Endothelial cell of umbilical vein (primary cell): ENCODE data around the gene MCM9. TPM values are rescaled to one million over a fixed set of nuclear protein-coding genes. Genes with fewer than 3 reads are reported as not detected.

Experiments
- BruUV-seq: library from RNA; stranded (reverse); fragments of 400-500 nt; replicated peaks from 2 replicates; lab custom pipeline; 2021; lab: Mats Ljungman, UMichigan
- CTCF ChIA-PET: fragments of 300-600, 350-600 bp; sonication (Branson Sonifier 250); formaldehyde crosslinking; loops from one replicate; lab custom pipeline; 2021; ENCODE audit warnings: antibody characterized with exemption, inconsistent platforms; lab: Charles Lee
- POLR2A ChIA-PET: fragments of 300-600, 350-600 bp; sonication (Branson Sonifier 250); formaldehyde crosslinking; loops from one replicate; lab custom pipeline; 2021; ENCODE audit warnings: antibody characterized with exemption, inconsistent platforms; lab: Charles Lee
- DNase-seq: peaks from one replicate; pipeline ENCODE4 v3.0.0-alpha.2; 2011; ENCODE audit warnings: low read depth, low spot score
- FAIRE-seq: peaks from 2 replicates; lab custom pipeline; 2011; peaks lifted over from hg19 to GRCh38; lab: Jason Lieb, UNC
- H2AFZ ChIP-seq: 2 replicates; pipeline ENCODE4 v1.6.0; 2012; ENCODE audit warnings: low read depth, low read length, control low read depth, inconsistent platforms
- H3K27ac ChIP-seq: 2 replicates; pipeline ENCODE4 v1.5.1; 2011; ENCODE audit warnings: low read depth, mild to moderate bottlenecking, control low read depth, low read length, moderate library complexity; ENCODE audit not compliant: insufficient read depth
- H3K27me3 ChIP-seq, 2 experiments: 2 replicates each; pipeline versions ENCODE4 v1.6.0 to v1.6.1; 2011; ENCODE audit warnings: low read length in 2 of 2, mixed read lengths in 1 of 2; ENCODE audit not compliant: control insufficient read depth in 2 of 2, insufficient read depth in 2 of 2
- H3K36me3 ChIP-seq, 2 experiments: 2 replicates in 1 of 2; 3 replicates in 1 of 2; pipeline ENCODE4 v1.5.1; 2011; ENCODE audit warnings: low read length in 2 of 2, mild to moderate bottlenecking in 1 of 2, moderate library complexity in 1 of 2; ENCODE audit not compliant: control insufficient read depth in 2 of 2, insufficient read depth in 2 of 2; ENCODE audit errors: extremely low read depth in 1 of 2
- H3K4me1 ChIP-seq: 3 replicates; pipeline ENCODE4 v1.5.1; 2011; ENCODE audit warnings: mild to moderate bottlenecking, low read length; ENCODE audit not compliant: control insufficient read depth, insufficient read depth; ENCODE audit errors: extremely low read depth
- H3K4me2 ChIP-seq: 2 replicates; pipeline ENCODE4 v1.6.1; 2011; ENCODE audit warnings: low read length, control low read depth, mixed read lengths; ENCODE audit not compliant: insufficient read depth
- H3K4me3 ChIP-seq, 3 experiments: fragments of 200-600 bp in 1 of 3; sonication (generic), shearing (Covaris generic) in 1 of 3; replicated peaks in 1 of 3; 2 replicates each; pipeline ENCODE4 v1.5.1; 2011 to 2016; ENCODE audit warnings: control low read depth in 3 of 3, low read length in 3 of 3, mild to moderate bottlenecking in 2 of 3, inconsistent platforms in 1 of 3, low read depth in 1 of 3, moderate library complexity in 1 of 3; ENCODE audit not compliant: insufficient read depth in 1 of 3
- H3K79me2 ChIP-seq: 2 replicates; pipeline ENCODE4 v1.6.0; 2012; ENCODE audit warnings: low read length, inconsistent platforms; ENCODE audit not compliant: control insufficient read depth, insufficient read depth
- H3K9ac ChIP-seq: replicated peaks from 2 replicates; pipeline ENCODE3; 2011; ENCODE audit warnings: low read length, control low read depth; ENCODE audit not compliant: insufficient read depth; ENCODE audit errors: extremely low read depth
- H3K9me1 ChIP-seq: replicated peaks from 3 replicates; pipeline ENCODE4 v1.6.0; 2011; ENCODE audit warnings: mild to moderate bottlenecking, low read length; ENCODE audit not compliant: control insufficient read depth, insufficient read depth; ENCODE audit errors: extremely low read depth
- H3K9me3 ChIP-seq: replicated peaks from 2 replicates; pipeline ENCODE4 v1.5.1; 2012; ENCODE audit warnings: low read length, inconsistent platforms; ENCODE audit not compliant: control insufficient read depth, insufficient read depth
- H4K20me1 ChIP-seq: replicated peaks from 2 replicates; pipeline ENCODE3; 2011; ENCODE audit warnings: mild to moderate bottlenecking, low read length; ENCODE audit not compliant: control insufficient read depth, insufficient read depth; ENCODE audit errors: extremely low read depth
- EZH2 ChIP-seq: IDR thresholded peaks from 2 replicates; pipeline ENCODE4 v1.6.1; 2012; ENCODE audit warnings: borderline replicate concordance, low read depth, mild to moderate bottlenecking, moderate library complexity, low read length, inconsistent platforms; ENCODE audit not compliant: severe bottlenecking
- FOS ChIP-seq: IDR thresholded peaks from 2 replicates; pipeline ENCODE4 v1.6.1; 2011; ENCODE audit warnings: mild to moderate bottlenecking, low read length, moderate library complexity, borderline replicate concordance; ENCODE audit not compliant: insufficient read depth
- GATA2 ChIP-seq: IDR thresholded peaks from 2 replicates; pipeline ENCODE4 v1.7.0; 2011; ENCODE audit warnings: low read depth, mild to moderate bottlenecking, moderate library complexity, mixed read lengths, low read length; ENCODE audit not compliant: insufficient read length, insufficient read depth
- JUN ChIP-seq: IDR thresholded peaks from 2 replicates; pipeline ENCODE4 v1.6.1; 2011; ENCODE audit warnings: borderline replicate concordance, low read depth; ENCODE audit not compliant: insufficient read length, insufficient read depth
- MAX ChIP-seq: IDR thresholded peaks from 2 replicates; pipeline ENCODE4 v1.6.1; 2011; ENCODE audit not compliant: insufficient read depth, insufficient read length
- POLR2A ChIP-seq: IDR thresholded peaks from 2 replicates; pipeline ENCODE4 v1.6.1; 2012; ENCODE audit warnings: low read depth, mild to moderate bottlenecking, control low read depth, low read length
- POLR2AphosphoS5 ChIP-seq: IDR thresholded peaks from 2 replicates; pipeline ENCODE4 v1.6.1; 2012; ENCODE audit warnings: low read depth, mild to moderate bottlenecking, control low read depth, low read length, moderate library complexity; ENCODE audit not compliant: insufficient read depth
- dilution Hi-C: fragments of 300-500 bp; cut with MboI; formaldehyde crosslinking; loops from one replicate; pipeline ENCODE4 v1.15.0; 2019; ENCODE audit warnings: low sequenced_read_pairs; ENCODE audit not compliant: extremely low pct_ligation_motif_present
- intact Hi-C: fragments of 100-400 bp; cut with micrococcal nuclease; formaldehyde crosslinking; loops from one replicate; pipeline ENCODE4 v1.10.0; 2022
- polyA plus RNA-seq, 4 experiments: library from polyadenylated mRNA; depleted of rRNA in 3 of 4; stranded (reverse) in 3 of 4; unstranded in 1 of 4; fragments of >200 nt; gene quantifications; 2 replicates each; pipeline versions ENCODE4 v1.2.1 to v1.2.3, GENCODE V29; 2011 to 2012; ENCODE audit warnings: missing spikeins in 1 of 4
- total RNA-seq: library from RNA; stranded (reverse); gene quantifications from 2 replicates; pipeline ENCODE4 v1.2.3, GENCODE V29; 2021
- TF ChIP-seq, protein P1 (sequence below), 2 donors: IDR thresholded peaks; 1 replicate in 1 of 2; 2 replicates in 1 of 2; pipeline ENCODE4 v1.5.1; 2011; ENCODE audit warnings: low read length in 2 of 2, mild to moderate bottlenecking in 2 of 2, moderate library complexity in 2 of 2, control low read depth in 1 of 2, inconsistent platforms in 1 of 2, low read depth in 1 of 2; ENCODE audit not compliant: insufficient read depth in 1 of 2; ENCODE audit errors: extremely low read depth in 1 of 2

Gene MCM9
- total and polyA plus RNA-seq, 2 donors (not counting 3 experiments of a cell fraction or from before 2014, with no cell fraction given) = 2.0 to 14.1 TPM

- peaks cover 0 to 2% of the 10 kb centered on the region in 2 experiments for H3K36me3 ChIP-seq
- no peak for DNase-seq
- no peaks in the 10 kb centered on the region for H3K9me3 ChIP-seq
- H3K9ac ChIP-seq = no peak overlapping the region
- H3K4me2 ChIP-seq = no peak overlapping the region
- dilution Hi-C loops (no loop called here), intact Hi-C loops (no loop called here)
- FAIRE-seq = no peak
- H3K4me3 ChIP-seq = no peak overlapping the region
- no peaks in the 10 kb centered on the region for H3K79me2 ChIP-seq
- CTCF ChIA-PET = interaction anchor here (3.1 kb wide), 1 partner anchor 10 kb away, joined by 18 read pairs; no protein-coding TSS in a partner anchor
- H3K27ac ChIP-seq = no peak overlapping the region
- POLR2A ChIA-PET = no interaction called here
- H4K20me1 ChIP-seq = no peaks in the 10 kb centered on the region
- no peaks in the 10 kb centered on the region for H3K9me1 ChIP-seq
- BruUV-seq = no TSS peak
- H3K4me1 ChIP-seq = no peaks in the 10 kb centered on the region
- TF ChIP-seq POLR2A (no peak), POLR2AphosphoS5 (no peak), JUN (no peak), EZH2 (no peak), FOS (no peak), MAX (no peak), GATA2 (no peak)
- TF ChIP-seq, protein P1, sequence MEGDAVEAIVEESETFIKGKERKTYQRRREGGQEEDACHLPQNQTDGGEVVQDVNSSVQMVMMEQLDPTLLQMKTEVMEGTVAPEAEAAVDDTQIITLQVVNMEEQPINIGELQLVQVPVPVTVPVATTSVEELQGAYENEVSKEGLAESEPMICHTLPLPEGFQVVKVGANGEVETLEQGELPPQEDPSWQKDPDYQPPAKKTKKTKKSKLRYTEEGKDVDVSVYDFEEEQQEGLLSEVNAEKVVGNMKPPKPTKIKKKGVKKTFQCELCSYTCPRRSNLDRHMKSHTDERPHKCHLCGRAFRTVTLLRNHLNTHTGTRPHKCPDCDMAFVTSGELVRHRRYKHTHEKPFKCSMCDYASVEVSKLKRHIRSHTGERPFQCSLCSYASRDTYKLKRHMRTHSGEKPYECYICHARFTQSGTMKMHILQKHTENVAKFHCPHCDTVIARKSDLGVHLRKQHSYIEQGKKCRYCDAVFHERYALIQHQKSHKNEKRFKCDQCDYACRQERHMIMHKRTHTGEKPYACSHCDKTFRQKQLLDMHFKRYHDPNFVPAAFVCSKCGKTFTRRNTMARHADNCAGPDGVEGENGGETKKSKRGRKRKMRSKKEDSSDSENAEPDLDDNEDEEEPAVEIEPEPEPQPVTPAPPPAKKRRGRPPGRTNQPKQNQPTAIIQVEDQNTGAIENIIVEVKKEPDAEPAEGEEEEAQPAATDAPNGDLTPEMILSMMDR (IDR thresholded peaks at IDR 0.05; ENCODE audit: extremely low read depth in 1 of 2, insufficient read depth in 1 of 2, low read depth in 1 of 2, low read length in 2 of 2) = no peak
- H3K27me3 ChIP-seq = no peaks in the 10 kb centered on the region
- H2AFZ ChIP-seq = no peak overlapping the region
Observed at GRCh38 chr6:118810420-118811027, 124.4 kb downstream of the MCM9 start.
